ENCODE measurements around the gene SCN7A. TPM values are rescaled to one million over a fixed set of nuclear protein-coding genes. Genes with fewer than 3 reads are reported as not detected.

Gene SCN7A
- total RNA-seq, 4 donors from 2014 or later = 13.8 to 23.3 (median 21.5) TPM

GRCh38 chr2:166520604-166521003, 26.6 kb upstream of the SCN7A start:
- H3K36me3 ChIP-seq = no peaks in the 10 kb centered on the region
- DNase-seq = no peak
- in situ Hi-C loops (cut with MboI; ENCODE audit: low pct_ligation_motif_present in 1 of 4, low pct_unique_long_range_greater_than_20kb in 1 of 4, low sequenced_read_pairs in 3 of 4) = no loop called here
- WGBS, 2 donors (ENCODE audit: low coverage in 1 of 2) = 50 to 61% methylated on average over 2 of the region's 2 CpGs
- H3K4me1 ChIP-seq = peaks cover 0 to 2% (median 0%) of the 10 kb centered on the region in 4 donors
- H3K27ac ChIP-seq = no peak overlapping the region
- no peaks in the 10 kb centered on the region for H3K9me3 ChIP-seq
- intact Hi-C loops (cut with DNase I; ENCODE audit: low total_unique reads) = no loop called here
- H3K27me3 ChIP-seq = peaks cover 2% of the 10 kb centered on the region
- no peak for TF ChIP-seq EP300 (IDR thresholded peaks at IDR 0.05; ENCODE audit: low read depth)
- TF ChIP-seq POLR2A (IDR thresholded peaks at IDR 0.05) = no peak
- no peak for TF ChIP-seq CTCF (IDR thresholded peaks at IDR 0.05)
- H3K4me3 ChIP-seq = no peak overlapping the region

- DNase-seq = no peak
- Histone ChIP-seq H3K9me3 (no peaks in the 10 kb centered on the region), H3K4me1 (peaks cover 0 to 2% (median 0%) of the 10 kb centered on the region in 4 donors), H3K4me3 (no peak overlapping the region), H3K27ac (no peak overlapping the region), H3K36me3 (no peaks in the 10 kb centered on the region), H3K27me3 (no peaks in the 10 kb centered on the region)
- intact Hi-C loops (cut with DNase I; ENCODE audit: low total_unique reads) = no loop called here
- in situ Hi-C loops (cut with MboI; ENCODE audit: low pct_ligation_motif_present in 1 of 4, low pct_unique_long_range_greater_than_20kb in 1 of 4, low sequenced_read_pairs in 3 of 4) = no loop called here
- no peak for TF ChIP-seq CTCF (IDR thresholded peaks at IDR 0.05)
- TF ChIP-seq EP300 (IDR thresholded peaks at IDR 0.05; ENCODE audit: low read depth) = no peak
- no peak for TF ChIP-seq POLR2AphosphoS5 (IDR thresholded peaks at IDR 0.05)
- TF ChIP-seq POLR2A (IDR thresholded peaks at IDR 0.05) = no peak
- 60 to 67% methylated on average over 7 to 10 of the region's 10 CpGs for WGBS, 2 donors (ENCODE audit: low coverage in 1 of 2)
Observed at GRCh38 chr2:166519391-166519962, 25.4 kb upstream of the SCN7A start.

- intact Hi-C loops (cut with DNase I; ENCODE audit: low total_unique reads) = no loop called here
- no peak overlapping the region for H3K4me3 ChIP-seq
- in situ Hi-C loops (cut with MboI; ENCODE audit: low pct_ligation_motif_present in 1 of 4, low pct_unique_long_range_greater_than_20kb in 1 of 4, low sequenced_read_pairs in 3 of 4) = no loop called here
- no peak for TF ChIP-seq POLR2AphosphoS5 (IDR thresholded peaks at IDR 0.05)
- no peak for TF ChIP-seq CTCF (IDR thresholded peaks at IDR 0.05)
- TF ChIP-seq EP300 (IDR thresholded peaks at IDR 0.05; ENCODE audit: low read depth) = no peak
- TF ChIP-seq POLR2A (IDR thresholded peaks at IDR 0.05) = no peak
- H3K27me3 ChIP-seq = no peaks in the 10 kb centered on the region
- H3K36me3 ChIP-seq = no peaks in the 10 kb centered on the region
- H3K4me1 ChIP-seq = peaks cover 0 to 2% (median 0%) of the 10 kb centered on the region in 4 donors
- no peak for DNase-seq
- WGBS, 2 donors (ENCODE audit: low coverage in 1 of 2) = 52 to 65% methylated on average over 2 to 3 of the region's 3 CpGs
- H3K9me3 ChIP-seq = no peaks in the 10 kb centered on the region
- no peak overlapping the region for H3K27ac ChIP-seq
Observed at GRCh38 chr2:166518634-166519390, 24.8 kb upstream of the SCN7A start.

- TF ChIP-seq POLR2AphosphoS5 (IDR thresholded peaks at IDR 0.05) (no peak), EP300 (IDR thresholded peaks at IDR 0.05; ENCODE audit: low read depth) (no peak), CTCF (IDR thresholded peaks at IDR 0.05) (no peak), POLR2A (IDR thresholded peaks at IDR 0.05) (no peak)
- Histone ChIP-seq H3K36me3 (no peaks in the 10 kb centered on the region), H3K27me3 (no peaks in the 10 kb centered on the region), H3K27ac (no peak overlapping the region), H3K4me1 (peaks cover 0 to 2% (median 0%) of the 10 kb centered on the region in 4 donors), H3K4me3 (no peak overlapping the region), H3K9me3 (no peaks in the 10 kb centered on the region)
- in situ Hi-C loops (cut with MboI; ENCODE audit: low pct_ligation_motif_present in 1 of 4, low pct_unique_long_range_greater_than_20kb in 1 of 4, low sequenced_read_pairs in 3 of 4) = no loop called here
- no peak for DNase-seq
- intact Hi-C loops (cut with DNase I; ENCODE audit: low total_unique reads) = no loop called here
Observed at GRCh38 chr2:166517533-166518061, 23.5 kb upstream of the SCN7A start.
